COLO668 (cell line): ENCODE data around the gene B3GAT3.
A peak's percentile ranks its signal among the peaks of the same experiment; 100 is the strongest.
"Not testable (repeated sequence)": the region's sequence is repeated elsewhere in the genome, so short reads cannot be mapped to it uniquely, and the experiment has no call there.

Experiments
- DNase-seq: peaks from one replicate; lab custom pipeline; 2025; ENCODE audit not compliant: unreplicated experiment; lab: John Stamatoyannopoulos, UW

Gene B3GAT3

DNA sequence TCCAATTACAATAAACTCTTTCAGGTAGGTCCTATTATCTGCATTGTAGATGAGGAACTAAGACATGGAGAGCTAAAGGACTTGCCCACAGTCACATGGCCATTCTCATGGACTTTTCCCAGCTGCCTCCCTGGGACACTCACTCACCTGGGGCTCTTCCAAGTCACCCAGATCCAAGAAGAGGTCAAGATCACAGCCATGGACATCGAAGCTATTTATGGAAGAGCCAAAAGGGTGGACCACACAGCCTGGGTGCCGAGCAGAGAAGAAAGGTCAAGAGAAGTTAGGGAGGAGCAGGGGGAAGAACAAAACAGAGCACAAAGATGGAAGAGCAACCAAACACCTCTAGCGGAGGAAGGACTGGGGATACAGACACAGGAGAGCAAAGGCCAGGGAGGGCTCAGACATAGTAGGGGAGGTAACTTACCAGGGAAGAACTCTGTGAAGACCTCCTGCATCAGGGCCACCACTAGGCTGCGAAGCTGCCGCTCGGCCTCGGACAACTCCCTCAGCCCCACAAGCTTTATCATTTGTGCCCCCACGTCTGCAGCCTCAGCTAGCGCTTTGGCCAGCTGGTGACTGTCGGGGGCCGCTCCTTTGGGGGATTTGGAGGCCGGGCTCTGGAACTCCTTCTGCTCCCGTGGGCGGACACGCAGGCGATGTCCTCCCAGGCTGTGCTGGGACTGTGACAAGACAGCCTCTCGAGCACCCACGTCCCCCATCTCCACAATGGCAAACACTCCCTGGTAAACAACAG lies 40.6 kb downstream of the B3GAT3 start:
- no peak for DNase-seq

DNA sequence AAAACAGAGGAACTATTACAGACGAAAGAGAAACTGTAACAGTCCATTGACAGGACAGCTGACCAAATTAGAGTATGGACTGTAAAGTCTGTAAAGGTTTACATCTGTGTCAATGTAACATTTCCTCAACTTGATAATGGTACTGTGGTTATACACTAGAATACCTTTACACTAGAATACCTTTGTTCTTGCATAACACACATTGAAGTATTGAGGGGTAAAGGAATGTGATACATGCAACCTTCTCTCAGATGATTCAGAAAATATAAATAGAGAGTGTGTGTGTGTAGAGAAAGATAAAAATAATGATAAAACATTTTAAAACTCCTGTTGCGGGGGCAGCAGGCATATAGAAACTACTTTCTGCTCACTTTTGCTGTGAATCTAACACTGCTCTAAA lies 42.5 kb downstream of the B3GAT3 start:
- DNase-seq: no peak

DNA sequence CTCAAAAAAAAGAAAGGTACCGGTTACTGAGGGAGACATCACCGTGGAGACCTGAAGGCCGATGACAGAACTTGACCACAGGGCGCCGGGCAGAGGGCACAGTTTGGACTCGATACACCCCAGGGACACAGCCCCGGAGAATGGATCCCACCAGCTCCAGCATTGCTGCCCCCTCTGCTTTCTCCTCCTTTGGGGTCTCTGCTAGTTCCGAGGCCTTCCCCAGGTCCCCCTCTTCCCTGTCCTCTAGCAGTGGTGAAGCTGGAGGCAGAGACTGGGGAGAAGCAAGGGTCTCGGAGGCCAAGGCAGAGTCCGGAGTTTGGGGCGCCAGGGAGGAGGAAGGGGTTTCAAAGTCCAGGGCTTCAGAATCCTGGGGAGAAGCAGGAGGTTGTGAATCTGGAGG lies 43.2 kb downstream of the B3GAT3 start:
- no peak for DNase-seq

DNA sequence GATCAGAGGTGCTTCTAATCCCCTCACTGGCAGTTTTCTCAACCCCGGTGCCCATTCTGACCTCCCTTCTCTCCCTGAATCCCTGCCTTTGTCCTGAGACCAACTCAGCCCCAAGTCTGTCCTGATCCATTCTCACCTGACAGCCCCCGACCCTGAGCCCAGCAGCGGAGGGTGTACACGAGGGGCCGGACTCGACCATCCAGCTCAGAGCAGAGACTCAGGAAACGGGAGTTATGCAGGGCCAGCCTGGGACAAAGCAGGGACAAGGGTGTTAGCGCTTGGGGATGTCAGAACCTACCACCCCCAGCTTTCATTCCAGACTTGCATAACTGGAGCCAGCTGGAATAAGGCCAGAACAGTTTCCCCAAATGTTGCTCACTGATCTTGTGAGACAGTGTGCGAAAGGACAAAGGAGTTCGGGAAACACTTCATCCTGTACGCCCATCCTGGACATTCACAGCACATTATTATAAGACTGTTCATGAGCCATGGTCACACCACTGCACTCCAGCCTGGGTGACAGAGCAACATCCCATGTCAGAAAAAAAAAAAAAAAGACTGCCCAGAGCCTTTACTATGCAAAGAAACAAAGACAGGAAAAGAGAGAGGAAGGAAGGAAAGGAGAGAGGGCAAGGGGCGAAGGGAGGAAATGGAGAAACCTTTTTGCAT lies 44.6 kb downstream of the B3GAT3 start:
- no peak for DNase-seq

DNA sequence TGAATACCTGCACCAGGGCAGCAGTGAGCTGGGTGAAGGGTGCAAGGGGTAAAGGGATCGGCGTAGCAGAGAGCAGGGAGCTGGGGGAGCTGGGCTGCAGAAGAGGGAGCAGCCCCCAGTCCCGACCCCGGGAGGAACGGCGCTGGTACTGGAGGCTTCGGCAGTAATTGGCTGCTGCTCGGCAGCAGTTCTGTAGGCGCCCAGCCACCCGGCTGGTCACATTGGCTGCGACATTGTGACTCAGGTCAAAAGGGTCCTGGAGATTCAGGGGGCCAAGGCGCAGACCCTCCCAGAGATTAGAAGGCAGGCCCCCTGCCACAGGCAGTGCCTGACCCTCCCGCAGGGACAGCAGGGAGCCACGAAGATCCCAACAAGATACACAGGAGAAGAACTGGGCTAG lies 45.9 kb downstream of the B3GAT3 start:
- no peak for DNase-seq

DNA sequence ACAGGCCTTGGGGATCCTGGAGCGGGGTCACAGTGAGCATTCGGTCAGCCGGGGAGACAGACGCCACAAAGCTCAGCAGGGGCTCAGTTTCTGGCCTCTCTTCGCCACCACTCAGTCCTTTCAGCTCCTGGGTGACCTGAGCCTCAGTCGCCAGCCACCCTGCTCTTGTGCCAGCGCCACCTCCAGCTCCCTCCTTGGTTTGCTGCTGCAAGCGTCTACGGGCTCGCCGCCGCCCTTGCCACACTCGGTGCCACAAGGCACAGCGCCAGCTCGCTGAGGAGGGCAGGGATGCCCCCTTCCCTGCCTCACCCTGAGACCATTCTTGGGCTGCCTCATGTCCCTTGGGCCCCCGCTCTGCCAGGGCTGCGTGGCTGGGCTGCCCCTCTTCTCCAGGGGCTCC lies 46.6 kb downstream of the B3GAT3 start:
- DNase-seq: peak; percentile 27

DNA sequence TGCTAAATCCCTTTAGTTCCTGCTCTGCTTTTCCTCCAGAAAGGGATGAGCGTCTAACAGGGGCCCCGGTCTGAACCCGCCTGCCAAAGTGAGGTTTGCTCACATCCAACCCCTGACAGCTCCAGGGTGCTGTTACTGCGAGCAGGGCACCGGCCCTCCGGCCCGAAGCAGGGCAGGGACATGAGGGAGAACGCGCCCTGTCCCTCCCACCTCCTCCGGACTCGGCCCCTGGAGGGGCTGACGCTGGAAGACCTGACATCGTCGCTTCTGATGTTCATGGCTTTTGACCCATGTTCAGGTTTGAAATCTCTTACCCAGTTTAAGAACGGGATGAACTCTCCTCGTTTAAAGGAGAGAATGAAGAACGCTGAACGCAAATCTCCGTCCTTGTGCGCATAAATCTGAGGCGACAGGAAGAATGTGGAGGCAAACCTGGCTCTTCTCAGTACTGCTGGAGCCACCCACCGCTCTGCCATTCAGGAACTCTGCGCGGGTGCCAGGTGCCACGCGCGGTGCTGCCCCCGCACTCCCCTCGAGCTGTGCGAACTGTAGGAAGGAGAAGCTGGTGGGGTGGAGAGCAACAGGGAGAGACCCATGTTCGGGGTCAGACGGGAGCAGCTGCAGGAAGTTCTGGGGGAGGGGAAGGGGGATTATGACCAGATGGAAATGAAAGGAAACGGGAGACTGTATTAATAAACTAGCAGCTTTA lies 47.3 kb downstream of the B3GAT3 start:
- peak; percentile 45 for DNase-seq

DNA sequence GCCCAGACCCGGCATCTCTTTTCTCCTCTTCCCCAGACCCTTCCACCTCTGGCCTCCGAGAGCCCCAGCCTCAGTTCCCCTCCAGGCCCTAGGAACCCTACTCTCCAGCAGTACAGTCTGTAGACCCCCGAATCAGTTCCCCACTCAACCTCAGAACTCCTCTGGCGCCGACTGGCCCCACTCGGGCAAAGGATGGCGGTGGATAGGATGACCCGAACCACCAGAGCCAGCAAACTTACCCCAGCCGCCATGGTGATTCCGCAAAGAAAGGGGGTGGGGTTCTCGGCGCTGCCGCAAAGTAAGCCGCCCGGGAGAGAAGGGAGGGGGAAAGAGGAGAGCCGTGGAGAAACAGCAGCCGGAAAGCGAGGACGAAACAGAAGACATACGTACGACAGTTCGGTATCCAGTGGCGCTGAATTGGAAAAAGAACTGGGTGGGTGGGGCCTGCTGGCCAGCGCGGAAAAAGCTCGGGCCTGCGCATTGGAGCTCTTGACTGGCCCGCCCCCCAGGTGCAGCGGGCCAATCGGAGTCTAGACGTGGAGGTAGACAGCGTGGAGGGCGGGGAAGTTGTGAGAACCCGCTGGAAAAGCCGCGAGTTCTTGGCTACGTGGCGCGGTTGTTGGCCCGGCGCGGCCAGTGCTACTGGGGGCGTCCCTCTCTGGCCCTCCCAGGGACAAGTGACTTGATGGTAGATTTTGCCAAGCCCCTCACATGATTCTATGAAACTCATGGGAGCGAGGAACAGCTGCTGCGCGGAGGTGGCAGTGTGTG lies 48.0 kb downstream of the B3GAT3 start, which contains the start of gene EEF1G:
TSS of gene EEF1G (minus strand) at position 300 of the 771 bp plus-strand sequence. CDS start at position 251, 49 bp downstream.
- peak; percentile 99 for DNase-seq

DNA sequence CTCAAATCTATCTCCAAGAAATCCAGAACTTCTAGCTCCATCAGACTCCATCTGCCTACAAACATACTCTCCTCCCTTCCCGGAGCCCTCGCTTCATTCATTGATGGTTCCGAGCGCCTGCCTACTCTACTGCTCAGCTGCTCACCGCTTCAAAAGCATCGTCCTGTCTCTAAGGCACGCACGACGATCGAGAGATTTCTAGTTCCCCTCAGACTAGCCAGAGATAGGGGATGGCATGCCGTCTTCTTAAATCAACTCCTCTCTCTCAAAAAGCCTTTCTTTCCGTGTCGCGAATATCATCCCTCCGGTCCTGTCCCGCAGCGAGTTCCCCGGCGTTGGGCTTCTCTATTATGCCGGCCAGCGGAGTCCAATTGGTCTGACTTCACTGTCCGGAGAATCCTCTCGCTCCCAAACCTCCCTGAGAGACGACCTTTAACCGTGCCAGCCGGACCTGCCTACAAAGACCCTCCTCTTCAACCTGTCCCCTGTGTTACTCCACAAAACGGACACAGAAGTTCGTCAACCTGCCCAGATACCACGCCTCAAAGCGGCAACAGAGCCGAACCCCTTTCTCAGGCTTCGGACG lies 48.7 kb downstream of the B3GAT3 start:
- peak; percentile 23 for DNase-seq

DNA sequence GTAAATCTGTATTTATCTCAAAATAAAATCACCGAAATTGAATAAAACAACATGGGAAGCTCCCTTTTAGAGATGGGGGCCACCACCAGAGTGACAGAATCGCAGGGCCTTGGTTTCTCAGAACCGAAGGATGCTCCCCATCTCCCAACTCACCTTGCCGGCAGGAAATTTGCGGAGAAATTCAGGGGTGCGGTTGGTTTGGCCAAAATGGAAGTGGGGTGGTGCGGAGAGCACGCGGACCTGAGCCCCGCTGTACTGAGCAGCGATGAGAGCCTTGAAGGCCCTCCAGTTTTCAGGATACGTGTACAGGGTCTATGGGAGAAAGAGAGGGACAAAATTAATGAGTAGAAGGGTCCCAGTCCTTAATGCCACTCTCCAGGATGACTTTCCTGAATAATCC lies 49.4 kb downstream of the B3GAT3 start:
- DNase-seq: no peak

DNA sequence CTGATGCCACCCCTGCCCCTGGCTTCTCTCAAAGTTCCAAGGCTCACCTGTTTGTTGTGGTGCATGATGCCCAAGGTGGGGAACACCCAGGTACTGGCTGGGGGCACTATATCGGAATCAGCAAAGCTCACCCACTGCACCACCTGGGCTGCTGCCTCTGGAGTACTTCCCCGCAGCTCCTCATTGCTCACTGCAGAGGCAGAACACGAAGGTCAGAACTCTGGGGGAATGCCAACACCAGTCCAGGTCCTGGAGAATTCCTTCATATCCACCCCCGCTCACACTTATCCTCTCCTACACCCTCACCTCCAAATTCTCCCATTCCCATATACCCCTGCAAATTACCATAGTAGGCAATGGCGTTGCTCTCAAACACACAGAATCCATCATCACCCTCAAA lies 50.3 kb downstream of the B3GAT3 start:
- not testable (repeated sequence) for DNase-seq

DNA sequence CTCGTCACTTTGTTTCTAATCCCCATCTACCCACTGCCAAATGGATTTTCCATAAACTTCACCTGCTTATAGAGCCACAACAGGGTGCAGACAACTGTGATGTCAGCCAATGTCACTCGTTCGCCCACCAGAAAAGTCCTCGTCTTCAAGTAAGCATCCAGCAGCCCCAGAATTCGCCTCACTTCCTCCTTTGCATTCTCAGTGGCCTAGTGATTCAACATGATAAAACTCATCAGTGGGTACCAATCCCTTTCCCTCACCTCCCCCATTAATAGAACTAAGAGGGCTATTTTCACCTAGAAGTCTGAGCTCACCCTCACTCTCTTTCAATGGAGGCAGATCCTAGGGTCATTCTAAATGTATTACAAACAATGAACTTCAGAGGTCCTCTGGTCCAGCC lies 50.9 kb downstream of the B3GAT3 start:
- DNase-seq: not testable (repeated sequence)

DNA sequence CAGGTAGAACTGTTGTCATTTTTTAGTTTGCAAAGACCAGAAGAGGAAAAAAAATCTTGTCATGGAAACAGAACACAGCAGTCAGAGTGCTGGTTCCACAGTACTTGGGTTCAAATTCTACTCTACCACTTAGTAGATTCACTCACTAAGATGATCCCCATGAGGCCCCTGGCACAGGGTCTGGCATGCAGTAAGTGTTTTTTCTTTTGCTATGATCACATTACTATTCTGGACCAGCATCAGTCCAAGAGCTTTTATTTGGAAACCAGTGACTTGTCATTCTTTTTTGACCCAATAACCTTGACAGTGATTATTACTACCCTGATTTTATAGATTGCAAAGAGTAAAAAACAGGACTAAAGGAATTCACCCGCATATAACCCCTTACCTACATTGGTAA lies 52.2 kb downstream of the B3GAT3 start:
- no peak for DNase-seq

DNA sequence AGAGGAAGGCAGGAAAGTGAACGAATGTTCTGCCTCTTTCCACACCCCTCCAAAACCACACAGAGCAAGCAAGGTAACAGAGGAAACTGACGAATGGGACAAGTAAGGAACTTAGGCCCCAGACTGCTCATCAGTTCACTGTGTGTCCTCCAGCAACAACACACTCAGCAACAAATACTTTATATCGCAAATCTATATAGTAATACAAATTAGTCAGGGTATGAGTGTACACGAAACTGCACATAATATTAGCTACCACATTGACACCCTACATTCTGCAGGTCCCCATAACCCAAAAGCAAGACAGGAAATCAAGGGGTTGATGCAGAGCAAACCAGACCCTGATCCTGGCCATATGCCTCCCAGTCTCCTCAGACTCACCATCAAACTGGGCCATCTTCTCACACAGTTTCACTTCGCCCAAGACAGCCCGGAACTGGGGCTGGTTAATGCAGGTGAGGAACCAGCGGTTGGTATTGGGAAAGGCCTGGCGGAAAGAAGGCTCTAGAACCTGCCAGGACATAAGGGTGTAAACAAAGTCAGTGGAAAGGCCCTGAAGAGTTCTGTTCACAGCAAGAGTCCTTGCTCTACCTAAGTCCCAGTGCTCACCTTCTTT lies 54.7 kb downstream of the B3GAT3 start:
- no peak for DNase-seq

DNA sequence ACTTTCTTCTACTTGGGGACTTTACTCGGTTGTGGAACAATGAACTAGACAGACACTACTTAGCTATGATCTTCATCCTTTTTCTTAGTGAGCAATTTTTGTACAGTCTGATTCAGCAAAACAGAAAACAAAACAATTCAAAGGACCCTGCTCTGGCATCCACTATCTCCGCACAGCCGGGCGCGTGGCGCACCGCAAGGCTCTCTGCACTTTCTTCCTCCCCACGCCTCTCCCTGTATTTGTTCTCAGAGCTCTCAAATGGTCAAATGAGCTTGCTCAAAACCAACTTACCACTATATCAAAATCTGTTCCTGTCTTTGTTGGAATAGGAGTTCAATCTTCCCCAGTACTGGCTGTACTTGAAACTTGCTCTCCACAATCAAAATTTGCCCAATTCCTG lies 55.5 kb downstream of the B3GAT3 start:
- DNase-seq: no peak
